OCI-LY1 (cell line): ENCODE data around the gene SPON2.

Source experiments
- EZH2 ChIP-seq: fragments of 200-600 bp; sonication (generic), shearing (Covaris generic); IDR thresholded peaks from 2 replicates; pipeline ENCODE4 v1.8.0; 2017; ENCODE audit warnings: borderline replicate concordance, mixed run types, mild to moderate bottlenecking, antibody characterized with exemption, low read length, moderate library complexity, mixed read lengths
- TF ChIP-seq, protein P1 (sequence below): fragments of 200-600 bp; sonication (generic), shearing (Covaris generic); IDR thresholded peaks from 2 replicates; pipeline ENCODE4 v1.5.1; 2017; ENCODE audit warnings: mild to moderate bottlenecking, antibody characterized with exemption, low read length, moderate library complexity, mixed read lengths

DNA sequence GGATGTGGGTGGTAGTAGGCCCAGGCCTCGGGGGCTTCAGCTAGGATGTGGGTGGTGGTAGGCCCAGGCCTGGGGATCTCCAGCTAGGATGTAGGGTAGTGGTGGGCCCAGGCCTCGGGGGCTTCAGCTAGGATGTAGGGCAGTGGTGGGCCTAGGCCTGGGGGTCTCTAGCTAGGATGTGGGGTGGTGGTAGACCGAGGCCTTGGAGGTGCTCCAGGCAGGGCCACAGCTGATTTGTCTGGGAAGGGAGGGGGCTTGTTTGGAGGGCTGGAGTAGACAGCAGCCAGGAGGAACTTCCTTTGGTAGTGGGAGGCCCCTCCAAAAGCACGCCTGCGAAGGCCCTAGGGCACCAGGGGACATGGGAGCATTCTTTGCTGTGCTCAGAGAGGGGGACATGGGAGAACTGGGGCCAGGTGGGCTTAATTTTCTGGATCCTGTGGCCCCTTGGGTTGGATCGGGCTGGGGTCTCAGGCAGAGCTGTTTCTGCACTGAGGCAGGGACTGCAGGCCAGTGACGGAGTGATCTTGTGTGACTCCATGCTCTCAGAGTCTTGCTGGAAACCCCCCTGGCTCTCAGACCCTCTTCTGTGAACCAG is 3.3 kb upstream of the SPON2 start:
- TF ChIP-seq, protein P1, sequence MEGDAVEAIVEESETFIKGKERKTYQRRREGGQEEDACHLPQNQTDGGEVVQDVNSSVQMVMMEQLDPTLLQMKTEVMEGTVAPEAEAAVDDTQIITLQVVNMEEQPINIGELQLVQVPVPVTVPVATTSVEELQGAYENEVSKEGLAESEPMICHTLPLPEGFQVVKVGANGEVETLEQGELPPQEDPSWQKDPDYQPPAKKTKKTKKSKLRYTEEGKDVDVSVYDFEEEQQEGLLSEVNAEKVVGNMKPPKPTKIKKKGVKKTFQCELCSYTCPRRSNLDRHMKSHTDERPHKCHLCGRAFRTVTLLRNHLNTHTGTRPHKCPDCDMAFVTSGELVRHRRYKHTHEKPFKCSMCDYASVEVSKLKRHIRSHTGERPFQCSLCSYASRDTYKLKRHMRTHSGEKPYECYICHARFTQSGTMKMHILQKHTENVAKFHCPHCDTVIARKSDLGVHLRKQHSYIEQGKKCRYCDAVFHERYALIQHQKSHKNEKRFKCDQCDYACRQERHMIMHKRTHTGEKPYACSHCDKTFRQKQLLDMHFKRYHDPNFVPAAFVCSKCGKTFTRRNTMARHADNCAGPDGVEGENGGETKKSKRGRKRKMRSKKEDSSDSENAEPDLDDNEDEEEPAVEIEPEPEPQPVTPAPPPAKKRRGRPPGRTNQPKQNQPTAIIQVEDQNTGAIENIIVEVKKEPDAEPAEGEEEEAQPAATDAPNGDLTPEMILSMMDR, result no peak
- no peak for TF ChIP-seq EZH2
